Fibroblast of lung (primary cell): ENCODE measurements around the gene TUBB1.

Experiments
- CTCF ChIP-seq, 2 donors: IDR thresholded peaks in 1 of 2; conservative IDR thresholded peaks in 1 of 2; 1 replicate in 1 of 2; 2 replicates in 1 of 2; pipeline ENCODE4 v1.5.1; 2011 to 2012; ENCODE audit warnings: low read length in 2 of 2, control low read depth in 1 of 2, inconsistent platforms in 1 of 2, low read depth in 1 of 2, mild to moderate bottlenecking in 1 of 2
- EZH2 ChIP-seq: IDR thresholded peaks from 2 replicates; pipeline ENCODE4 v1.5.1; 2012; ENCODE audit warnings: low read length, control low read depth, mild to moderate bottlenecking; ENCODE audit errors: missing control alignments

DNA sequence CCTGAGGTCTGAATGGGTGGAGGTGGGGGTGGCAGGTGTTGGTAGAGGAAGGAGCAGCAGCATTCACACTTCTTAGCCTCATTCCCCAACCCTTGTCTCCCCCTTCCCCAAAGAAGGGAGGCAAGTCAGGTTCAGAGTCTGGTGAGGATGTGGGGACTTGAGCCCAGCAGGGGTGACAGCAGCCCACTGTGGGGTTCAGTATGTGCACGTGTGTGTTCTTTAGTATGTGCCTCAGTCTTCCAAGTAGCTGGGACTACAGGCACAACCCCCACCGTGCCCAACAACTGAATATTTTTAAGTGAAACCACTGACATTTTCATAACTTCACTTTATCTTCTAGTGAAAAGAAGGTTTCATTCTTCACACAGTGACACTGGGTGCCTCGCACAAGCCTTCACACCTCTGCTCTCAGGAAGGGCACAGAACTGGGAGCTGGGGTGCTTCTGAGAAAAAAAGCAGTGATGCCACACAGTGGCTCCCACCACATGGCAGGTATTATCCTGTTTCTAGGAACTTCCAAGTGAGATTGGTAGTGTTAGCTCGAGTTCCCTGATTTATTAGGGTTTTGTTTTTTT, 56.8 kb downstream of the TUBB1 start:
- TF ChIP-seq CTCF (conservative IDR thresholded peaks at IDR 0.05 in 1 of 2, IDR thresholded peaks at IDR 0.05 in 1 of 2; ENCODE audit: low read depth in 1 of 2, low read length in 2 of 2) (no peak), EZH2 (no peak)
